Smooth muscle cell (in vitro differentiated cells): Measurements from ENCODE around the gene C18orf54. TPM values are rescaled to one million over a fixed set of nuclear protein-coding genes. Genes with fewer than 3 reads are reported as not detected.
A peak's percentile ranks its signal among the peaks of the same experiment; 100 is the strongest.

ENCODE experiments used
- DNase-seq: peaks from one replicate; lab custom pipeline; 2025; ENCODE audit not compliant: unreplicated experiment; lab: John Stamatoyannopoulos, UW
- H2AFZ ChIP-seq: fragments of 200-600 bp; sonication (generic); 2 replicates; pipeline ENCODE4 v1.6.0; 2016; ENCODE audit warnings: antibody characterized with exemption, low read depth, mild to moderate bottlenecking
- H3F3A ChIP-seq: fragments of 200-600 bp; sonication (generic); 2 replicates; pipeline ENCODE4 v1.6.0; 2017; ENCODE audit warnings: antibody characterized with exemption, low read depth
- H3K27ac ChIP-seq: fragments of 200-600 bp; sonication (generic); 2 replicates; pipeline ENCODE4 v1.5.1; 2016; ENCODE audit warnings: low read depth, mild to moderate bottlenecking
- H3K27me3 ChIP-seq: fragments of 200-600 bp; sonication (generic); 2 replicates; pipeline ENCODE4 v1.6.1; 2016; ENCODE audit warnings: low read depth, mild to moderate bottlenecking
- H3K36me3 ChIP-seq: fragments of 200-600 bp; sonication (generic); 2 replicates; pipeline ENCODE4 v1.5.1; 2016; ENCODE audit warnings: low read depth
- H3K4me1 ChIP-seq: fragments of 200-600 bp; sonication (generic); 2 replicates; pipeline ENCODE4 v1.5.1; 2016; ENCODE audit warnings: low read depth
- H3K4me2 ChIP-seq: fragments of 200-600 bp; sonication (generic); 2 replicates; pipeline ENCODE4 v1.6.0; 2016; ENCODE audit warnings: mild to moderate bottlenecking
- H3K4me3 ChIP-seq: fragments of 200-600 bp; sonication (generic); 2 replicates; pipeline ENCODE4 v1.5.1; 2016; ENCODE audit warnings: mild to moderate bottlenecking
- H3K79me2 ChIP-seq: fragments of 200-600 bp; sonication (generic); 2 replicates; pipeline ENCODE4 v1.6.0; 2016; ENCODE audit warnings: low read depth, mild to moderate bottlenecking
- H3K9ac ChIP-seq: fragments of 200-600 bp; sonication (generic); 2 replicates; pipeline ENCODE4 v1.6.0; 2016; ENCODE audit warnings: low read depth
- H3K9me3 ChIP-seq: fragments of 200-600 bp; sonication (generic); replicated peaks from 2 replicates; pipeline ENCODE4 v1.5.1; 2016; ENCODE audit warnings: low read depth
- H4K20me1 ChIP-seq: fragments of 200-600 bp; sonication (generic); 2 replicates; pipeline ENCODE4 v1.6.0; 2016; ENCODE audit warnings: low read depth
- WGBS: methylation state at CpG from one replicate; pipeline ENCODE4 v1.1.7; 2016; ENCODE audit warnings: low lambda C conversion rate; 5-methylcytosine and 5-hydroxymethylcytosine counted together
- polyA plus RNA-seq: library from polyadenylated mRNA; unstranded; fragments of >200 nt; fragmentation: Nextera tagmentation; extraction: Ambion mirVana; gene quantifications from 2 replicates; pipeline ENCODE4 v1.2.1, GENCODE V29; 2016
- total RNA-seq: library from RNA; depleted of rRNA; stranded (reverse); fragments of >200 nt; gene quantifications from 2 replicates; pipeline ENCODE4 v1.2.3, GENCODE V29; 2014
- TF ChIP-seq, protein P1 (sequence below): fragments of 200-600 bp; sonication (generic); IDR thresholded peaks from 2 replicates; pipeline ENCODE4 v1.5.1; 2017; ENCODE audit warnings: borderline replicate concordance, mild to moderate bottlenecking, antibody characterized with exemption; ENCODE audit not compliant: insufficient read depth, poor library complexity, severe bottlenecking

C18orf54 gene
- total and polyA plus RNA-seq, 2 experiments from 2014 or later, result 3.4 to 9.3 TPM

DNA sequence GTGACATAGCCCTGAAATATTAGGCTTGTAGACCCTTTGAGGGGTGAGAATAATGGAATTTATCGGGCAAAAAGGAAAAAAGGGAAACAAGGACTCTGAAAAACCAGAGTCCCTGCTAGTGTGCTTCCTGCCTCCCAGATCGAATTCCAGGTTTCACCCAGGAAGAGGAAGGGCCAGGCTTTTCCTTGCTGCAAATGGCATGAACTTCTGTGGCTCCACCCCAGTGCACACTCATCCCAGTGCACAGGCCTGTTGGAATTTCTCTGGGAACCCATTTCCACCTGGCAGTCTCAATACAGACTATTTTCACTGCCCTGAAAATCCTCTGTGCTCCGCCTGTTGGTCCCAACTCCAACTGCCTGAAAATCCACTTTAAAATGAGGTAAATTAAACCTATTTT lies 29.9 kb downstream of the C18orf54 start:
- no peaks in the 10 kb centered on the region for H3K36me3 ChIP-seq
- no peak for DNase-seq
- H2AFZ ChIP-seq, result no peak overlapping the region
- 90% methylated on average over 3 of the region's 3 CpGs for WGBS
- no peaks in the 10 kb centered on the region for H3K79me2 ChIP-seq
- H3F3A ChIP-seq, result no peaks in the 10 kb centered on the region
- TF ChIP-seq, protein P1, sequence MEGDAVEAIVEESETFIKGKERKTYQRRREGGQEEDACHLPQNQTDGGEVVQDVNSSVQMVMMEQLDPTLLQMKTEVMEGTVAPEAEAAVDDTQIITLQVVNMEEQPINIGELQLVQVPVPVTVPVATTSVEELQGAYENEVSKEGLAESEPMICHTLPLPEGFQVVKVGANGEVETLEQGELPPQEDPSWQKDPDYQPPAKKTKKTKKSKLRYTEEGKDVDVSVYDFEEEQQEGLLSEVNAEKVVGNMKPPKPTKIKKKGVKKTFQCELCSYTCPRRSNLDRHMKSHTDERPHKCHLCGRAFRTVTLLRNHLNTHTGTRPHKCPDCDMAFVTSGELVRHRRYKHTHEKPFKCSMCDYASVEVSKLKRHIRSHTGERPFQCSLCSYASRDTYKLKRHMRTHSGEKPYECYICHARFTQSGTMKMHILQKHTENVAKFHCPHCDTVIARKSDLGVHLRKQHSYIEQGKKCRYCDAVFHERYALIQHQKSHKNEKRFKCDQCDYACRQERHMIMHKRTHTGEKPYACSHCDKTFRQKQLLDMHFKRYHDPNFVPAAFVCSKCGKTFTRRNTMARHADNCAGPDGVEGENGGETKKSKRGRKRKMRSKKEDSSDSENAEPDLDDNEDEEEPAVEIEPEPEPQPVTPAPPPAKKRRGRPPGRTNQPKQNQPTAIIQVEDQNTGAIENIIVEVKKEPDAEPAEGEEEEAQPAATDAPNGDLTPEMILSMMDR, result no peak
- H3K4me3 ChIP-seq, result no peak overlapping the region
- no peak overlapping the region for H3K9ac ChIP-seq
- peaks cover 14% of the 10 kb centered on the region for H3K4me1 ChIP-seq
- no peaks in the 10 kb centered on the region for H4K20me1 ChIP-seq
- H3K4me2 ChIP-seq, result no peak overlapping the region
- H3K9me3 ChIP-seq, result no peaks in the 10 kb centered on the region
- H3K27me3 ChIP-seq, result no peaks in the 10 kb centered on the region
- no peak overlapping the region for H3K27ac ChIP-seq

DNA sequence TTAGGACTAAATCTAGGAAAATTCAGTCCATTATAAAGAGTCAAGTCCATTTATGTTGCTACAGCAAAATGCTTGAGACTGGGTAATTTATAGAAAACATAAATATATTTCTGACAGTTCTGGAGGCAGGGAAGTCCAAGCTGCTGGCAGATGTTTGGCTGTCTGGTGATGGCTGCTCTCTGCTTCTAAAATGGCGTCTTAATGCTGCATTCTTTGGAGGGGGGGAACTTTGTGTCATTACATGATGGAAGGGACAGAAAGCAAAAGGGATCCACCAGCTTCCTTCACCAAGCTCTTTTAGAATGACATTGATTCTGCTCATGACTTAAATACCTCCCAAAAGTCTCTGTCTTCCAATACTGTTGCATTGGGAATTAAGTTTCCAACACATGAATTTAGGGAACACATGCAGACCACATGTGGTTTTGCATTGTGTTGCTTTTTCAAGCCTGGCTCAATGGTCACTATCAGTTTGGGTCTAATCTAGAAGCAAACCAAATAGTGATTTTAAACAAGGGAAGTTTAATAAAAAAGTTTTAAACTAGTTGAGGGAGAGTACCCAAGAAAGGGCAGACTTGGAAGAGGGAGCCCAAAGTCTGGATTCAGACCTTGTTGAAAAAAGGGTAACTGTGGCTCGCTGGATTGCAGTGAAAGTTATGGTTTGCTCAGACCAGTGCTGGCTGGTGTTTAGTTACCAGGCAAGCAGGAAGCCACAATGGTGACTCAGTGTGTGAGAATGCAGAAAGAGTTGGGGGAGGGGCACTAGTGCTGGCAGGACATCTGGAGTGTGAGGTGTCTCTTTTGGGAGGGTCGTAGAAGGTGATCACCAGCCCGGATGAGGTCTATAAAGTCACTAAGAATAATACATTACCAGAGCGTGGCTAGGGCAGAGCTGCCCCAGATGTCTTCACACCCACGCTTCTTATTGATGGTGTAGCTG lies 30.8 kb downstream of the C18orf54 start:
- no peak for DNase-seq
- Histone ChIP-seq H3K27ac (peak overlapping the region; percentile 64), H3K4me1 (peaks cover 14% of the 10 kb centered on the region), H3K4me3 (no peak overlapping the region), H3K36me3 (no peaks in the 10 kb centered on the region), H4K20me1 (no peaks in the 10 kb centered on the region), H3K9ac (no peak overlapping the region), H3K79me2 (no peaks in the 10 kb centered on the region), H2AFZ (peak overlapping the region; percentile 58), H3F3A (no peaks in the 10 kb centered on the region), H3K27me3 (no peaks in the 10 kb centered on the region), H3K9me3 (no peaks in the 10 kb centered on the region), H3K4me2 (peak overlapping the region; percentile 71)
- WGBS, result 26% methylated on average over 6 of the region's 6 CpGs
- TF ChIP-seq, protein P1, result no peak

DNA sequence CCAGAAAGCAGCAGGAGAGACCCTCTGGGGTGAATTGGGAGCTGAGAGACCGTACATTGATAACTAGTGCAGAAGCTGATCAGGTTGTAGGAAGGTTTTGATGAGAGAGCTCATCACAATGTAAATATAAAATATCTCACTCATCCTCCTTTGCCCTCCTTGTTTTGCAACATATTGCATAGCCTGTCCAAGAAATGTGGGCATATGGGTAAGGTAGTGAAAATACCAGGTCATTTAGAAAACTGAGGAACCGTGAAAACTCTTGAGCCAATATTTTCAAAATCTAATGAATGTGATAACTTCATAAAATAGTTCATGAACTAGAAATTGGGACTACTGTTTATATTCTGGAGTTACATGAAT lies 31.4 kb downstream of the C18orf54 start:
- no peaks in the 10 kb centered on the region for H3F3A ChIP-seq
- H3K9ac ChIP-seq, result no peak overlapping the region
- no peak for DNase-seq
- peak overlapping the region; percentile 71 for H3K4me2 ChIP-seq
- TF ChIP-seq, protein P1, result no peak
- WGBS, result 43% methylated on average over 2 of the region's 2 CpGs
- no peak overlapping the region for H3K27ac ChIP-seq
- H3K4me3 ChIP-seq, result no peak overlapping the region
- no peak overlapping the region for H2AFZ ChIP-seq
- peaks cover 14% of the 10 kb centered on the region for H3K4me1 ChIP-seq
- H3K27me3 ChIP-seq, result no peaks in the 10 kb centered on the region
- no peaks in the 10 kb centered on the region for H4K20me1 ChIP-seq
- H3K36me3 ChIP-seq, result no peaks in the 10 kb centered on the region
- no peaks in the 10 kb centered on the region for H3K9me3 ChIP-seq
- no peaks in the 10 kb centered on the region for H3K79me2 ChIP-seq

- no peak overlapping the region for H2AFZ ChIP-seq
- H3K4me1 ChIP-seq, result peaks cover 11% of the 10 kb centered on the region
- no peak overlapping the region for H3K4me3 ChIP-seq
- no peak overlapping the region for H3K9ac ChIP-seq
- no peaks in the 10 kb centered on the region for H4K20me1 ChIP-seq
- DNase-seq, result no peak
- WGBS, result 65% methylated on average over 3 of the region's 3 CpGs
- H3K4me2 ChIP-seq, result no peak overlapping the region
- no peak overlapping the region for H3K27ac ChIP-seq
- H3K27me3 ChIP-seq, result no peaks in the 10 kb centered on the region
- no peaks in the 10 kb centered on the region for H3K9me3 ChIP-seq
- H3K79me2 ChIP-seq, result no peaks in the 10 kb centered on the region
- TF ChIP-seq, protein P1, result no peak
- H3F3A ChIP-seq, result no peaks in the 10 kb centered on the region
- no peaks in the 10 kb centered on the region for H3K36me3 ChIP-seq
Measured at GRCh38 chr18:54390838-54391237, 33.1 kb downstream of the C18orf54 start.
